Hematopoietic multipotent progenitor cell treated with erythropoietin and hydrocortisone succinate and interleukin-3 and kit ligand, for 8 days (in vitro differentiated cells): ENCODE measurements around the gene DNAJB8.

Experiments
- DNase-seq: peaks from one replicate; pipeline ENCODE4 v3.0.0-alpha.2; 2015

DNAJB8 gene

GRCh38 chr3:128493570-128494366 is 27.1 kb upstream of the DNAJB8 start:
- DNase-seq, result no peak

GRCh38 chr3:128492671-128493569 is 26.2 kb upstream of the DNAJB8 start, which contains the start of gene GATA2:
Gene GATA2, minus strand, starts transcription at chr3:128493201. Its CDS starts 6,170 bp downstream, at chr3:128487031.
- DNase-seq, result peak; percentile 53

- DNase-seq, result peak; percentile 35
These were observed 25.4 kb upstream of the DNAJB8 start for GRCh38 chr3:128491941-128492670.

GRCh38 chr3:128491691-128491940 is 24.9 kb upstream of the DNAJB8 start:
- peak; percentile 30 for DNase-seq

GRCh38 chr3:128490915-128491690 is 24.4 kb upstream of the DNAJB8 start:
- peak; percentile 34 for DNase-seq

GRCh38 chr3:128490650-128490914 is 23.9 kb upstream of the DNAJB8 start:
- DNase-seq, result no peak

- peak; percentile 54 for DNase-seq
These were observed 23.4 kb upstream of the DNAJB8 start for GRCh38 chr3:128489927-128490649.

- peak; percentile 46 for DNase-seq
These were observed 22.9 kb upstream of the DNAJB8 start for GRCh38 chr3:128489674-128489926.

- peak; percentile 63 for DNase-seq
These were observed 22.4 kb upstream of the DNAJB8 start for GRCh38 chr3:128488991-128489673.

GRCh38 chr3:128488636-128488990 is 21.9 kb upstream of the DNAJB8 start:
- DNase-seq, result peak; percentile 60

GRCh38 chr3:128487813-128488635 is 21.3 kb upstream of the DNAJB8 start:
- DNase-seq, result peak; percentile 85

- DNase-seq, result no peak
These were observed 20.8 kb upstream of the DNAJB8 start for GRCh38 chr3:128487538-128487812.

GRCh38 chr3:128486681-128487537 is 20.2 kb upstream of the DNAJB8 start:
- peak; percentile 56 for DNase-seq

- DNase-seq, result no peak
These were observed 19.5 kb upstream of the DNAJB8 start for GRCh38 chr3:128486205-128486628.

- no peak for DNase-seq
These were observed 18.9 kb upstream of the DNAJB8 start for GRCh38 chr3:128485282-128486204.

- no peak for DNase-seq
These were observed 18.0 kb upstream of the DNAJB8 start for GRCh38 chr3:128484404-128485281.

GRCh38 chr3:128483657-128484403 is 17.1 kb upstream of the DNAJB8 start:
- DNase-seq, result peak; percentile 33
